GM21529 (cell line): ENCODE results near the gene AASS.
A peak's percentile ranks its signal among the peaks of the same experiment; 100 is the strongest.
"Not testable (repeated sequence)": the region's sequence is repeated elsewhere in the genome, so short reads cannot be mapped to it uniquely, and the experiment has no call there.

Source experiments
- ATAC-seq: cut with Tn5 transposase; IDR thresholded peaks from one replicate; pipeline ENCODE4 v1.9.1; 2021; ENCODE audit not compliant: unreplicated experiment

AASS gene

DNA sequence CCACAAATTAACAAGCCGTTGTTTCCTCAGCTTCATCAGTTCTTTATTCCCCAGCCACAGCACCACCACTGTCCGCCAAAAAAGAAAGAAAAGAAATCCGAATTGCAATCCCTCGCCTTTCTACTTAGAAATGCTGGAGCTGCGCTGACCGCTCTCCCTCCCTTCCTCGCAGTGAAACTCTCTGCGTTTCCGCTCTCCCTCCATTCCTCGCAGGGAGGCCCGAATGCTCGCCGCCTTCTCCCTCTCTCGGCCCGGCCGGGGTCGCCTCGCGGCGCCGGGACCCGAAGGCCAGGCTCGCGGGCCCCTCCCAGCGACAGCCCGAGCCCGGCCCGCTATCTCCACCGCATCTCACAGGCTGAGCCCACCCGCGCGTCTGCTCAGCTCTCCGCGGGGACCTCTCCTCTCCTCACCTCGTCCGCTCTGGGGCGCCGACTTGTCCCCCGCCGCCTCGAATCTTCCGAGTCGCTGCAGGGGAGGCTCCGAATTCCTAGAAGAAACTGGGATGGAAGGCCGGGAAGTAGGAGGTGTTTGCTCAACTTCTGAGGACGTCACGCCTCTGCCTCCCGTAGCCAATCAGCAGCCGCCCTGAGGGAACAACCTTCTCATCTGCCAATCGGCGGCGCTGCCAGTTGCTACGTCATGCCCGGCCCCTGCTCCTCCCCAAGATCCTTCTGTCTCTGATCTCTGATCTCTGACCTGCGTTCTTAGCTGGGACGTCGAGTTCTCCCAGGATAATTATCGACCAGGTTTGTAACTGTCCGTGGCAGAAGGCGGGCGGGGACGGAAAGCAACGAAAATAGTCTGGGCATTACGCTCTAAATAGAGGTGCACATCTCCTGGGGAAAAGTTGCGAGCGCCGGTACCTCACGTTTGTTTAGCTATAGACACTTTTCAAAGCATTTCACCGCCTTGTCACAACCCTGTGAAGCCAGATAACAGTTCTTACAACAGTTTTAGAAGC is at the start of gene AASS:
Gene AASS (minus strand): TSS at position 499 of the 961 bp plus-strand sequence. CDS start 10,523 bp downstream, outside the sequence.
- peak; percentile 100 for ATAC-seq

DNA sequence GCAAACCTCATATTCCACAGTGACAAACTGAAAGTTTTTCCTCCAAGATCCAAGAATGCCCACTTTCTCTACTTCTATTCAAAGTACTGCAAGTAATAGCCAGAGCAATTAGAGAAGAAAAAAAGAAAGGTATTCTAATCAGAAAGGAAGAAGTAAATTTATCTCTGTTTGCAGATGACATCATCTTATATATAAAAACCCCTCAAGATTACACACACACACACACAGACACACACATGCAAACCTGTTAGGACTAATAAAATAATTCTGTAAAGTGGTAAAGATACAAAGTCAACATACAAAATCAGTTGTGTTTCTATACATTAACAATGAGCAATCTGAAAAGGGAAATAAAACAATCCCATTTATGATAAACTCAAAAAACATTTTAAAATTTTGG is 44.7 kb upstream of the AASS start:
- ATAC-seq = no peak

DNA sequence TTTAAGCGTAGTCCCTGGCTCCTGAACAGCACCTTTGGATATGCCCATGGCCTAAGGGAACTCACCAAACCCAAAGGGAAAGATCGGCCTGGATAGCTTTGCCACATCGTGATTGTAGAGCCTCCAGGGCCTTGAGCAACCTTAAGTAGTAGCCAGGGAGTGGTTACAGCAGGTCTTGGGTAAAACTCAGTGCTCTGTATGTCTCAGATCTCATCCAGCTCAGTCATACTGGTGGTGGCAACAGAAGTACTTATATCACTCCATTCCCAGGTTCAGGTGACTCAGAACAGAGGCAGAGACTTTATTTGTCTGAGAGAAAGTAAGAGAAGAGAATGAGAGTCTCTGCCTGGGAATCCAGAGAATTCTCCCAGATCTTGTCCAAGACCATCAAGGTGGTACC is 39.1 kb upstream of the AASS start:
- ATAC-seq = no peak

GRCh38 chr7:122182081-122182480 is 38.0 kb upstream of the AASS start:
- no peak for ATAC-seq

DNA sequence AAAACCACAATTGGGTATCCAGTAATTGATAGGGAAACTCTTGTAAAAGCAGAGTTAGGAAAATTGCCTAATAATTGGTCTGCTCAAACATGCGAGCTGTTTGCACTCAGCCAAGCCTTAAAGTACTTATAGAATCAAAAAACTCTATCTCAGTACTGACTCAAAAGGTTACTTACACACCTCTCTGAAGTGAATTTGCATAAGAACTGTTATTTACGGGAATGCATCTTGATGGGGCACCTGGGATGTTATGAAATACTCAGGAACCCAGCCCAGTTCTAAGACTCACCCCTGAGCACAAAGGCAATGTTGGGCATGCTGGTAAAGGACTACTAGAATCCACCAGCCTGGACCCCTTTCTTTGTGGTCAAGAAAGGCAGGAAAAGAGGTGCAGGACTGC is 28.1 kb upstream of the AASS start:
- not testable (repeated sequence) for ATAC-seq

- no peak for ATAC-seq
These were observed 22.7 kb upstream of the AASS start for GRCh38 chr7:122166740-122167139.

GRCh38 chr7:122166275-122166674 is 22.2 kb upstream of the AASS start:
- ATAC-seq = no peak

DNA sequence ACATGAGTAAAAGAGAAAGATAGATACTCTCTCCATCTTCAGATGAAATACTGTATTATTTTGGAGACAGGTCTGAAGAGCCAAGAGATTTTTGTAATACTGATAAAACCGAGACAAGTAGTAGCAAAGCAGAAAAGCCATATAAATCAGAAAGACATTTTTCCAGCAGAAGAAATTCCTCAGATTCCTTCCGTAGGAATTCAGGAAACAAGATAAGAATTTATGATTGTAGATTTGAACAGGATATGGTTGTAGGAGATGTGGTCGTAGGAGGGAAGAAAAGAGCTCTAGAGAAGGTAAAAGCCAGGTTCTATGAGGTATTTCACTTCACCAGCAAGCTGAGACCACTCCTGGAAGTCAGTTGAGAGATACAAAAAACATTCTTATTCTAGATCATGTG is 17.6 kb upstream of the AASS start:
- no peak for ATAC-seq

- ATAC-seq = no peak
These were observed 11.5 kb upstream of the AASS start for GRCh38 chr7:122155566-122155965.

GRCh38 chr7:122148878-122149277 is 4.8 kb upstream of the AASS start:
- no peak for ATAC-seq

- ATAC-seq = no peak
These were observed 4.0 kb upstream of the AASS start for GRCh38 chr7:122148081-122148480.

- ATAC-seq = no peak
These were observed 2.0 kb upstream of the AASS start for GRCh38 chr7:122145937-122146645.

- peak; percentile 11 for ATAC-seq
These were observed 686 bp downstream of the AASS start for GRCh38 chr7:122143376-122143750.

DNA sequence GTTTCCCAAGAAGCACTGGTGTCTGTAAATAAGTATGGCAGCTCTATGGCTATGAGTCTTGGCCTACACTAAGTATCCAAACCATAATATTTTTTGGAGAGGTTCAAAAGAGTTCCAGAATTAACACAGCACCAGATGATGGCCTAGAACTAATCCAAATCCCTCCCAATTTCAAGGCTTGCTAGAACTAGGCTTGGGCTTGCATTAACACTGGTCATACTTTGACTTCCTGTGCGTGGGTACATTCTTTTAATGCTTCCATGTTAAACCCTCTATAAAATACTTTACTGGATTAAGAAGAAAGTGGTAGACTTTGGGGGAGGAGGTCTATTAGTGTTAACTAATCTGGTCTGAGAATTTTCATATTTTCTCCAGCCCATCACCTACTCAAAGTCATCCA is 3.1 kb downstream of the AASS start:
- ATAC-seq = no peak

DNA sequence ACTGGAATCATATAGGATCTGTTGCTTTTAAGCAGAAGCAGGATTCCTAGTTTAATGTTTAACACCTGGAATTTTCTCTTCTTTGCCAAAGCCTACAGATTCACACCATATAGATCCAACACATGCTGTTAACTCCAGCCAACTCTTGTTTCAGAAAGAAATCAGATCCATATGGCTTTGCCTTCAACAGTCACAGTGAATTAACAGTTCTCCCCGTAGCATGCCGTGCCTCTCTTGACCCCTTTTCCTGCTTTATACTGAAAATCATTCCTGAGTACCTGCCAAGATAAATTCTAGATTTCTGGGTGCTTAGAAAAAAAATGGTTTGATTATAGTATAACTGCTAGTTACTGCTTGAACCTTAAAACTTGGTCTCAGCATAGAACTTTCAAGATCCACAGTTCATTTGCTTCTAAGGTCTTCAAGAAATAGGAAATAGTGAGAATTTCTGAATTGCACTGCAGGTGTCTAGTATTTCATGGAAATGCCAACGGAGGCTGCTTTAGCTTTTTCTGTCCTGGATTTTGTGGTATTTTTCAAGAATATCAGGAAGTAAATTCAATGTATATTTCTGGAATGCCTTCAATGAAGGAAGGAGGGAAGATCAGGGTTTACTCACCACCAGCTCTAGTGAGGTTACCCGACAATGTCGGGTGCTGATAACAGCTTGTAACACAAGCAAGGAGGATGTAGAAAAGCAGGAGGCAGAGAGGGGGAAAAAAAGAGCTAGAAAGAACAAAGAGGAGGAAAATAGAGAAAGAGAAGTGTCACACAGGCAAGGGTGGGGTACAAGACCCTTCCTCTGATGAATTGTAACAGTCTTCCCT is 6.6 kb downstream of the AASS start:
- ATAC-seq = no peak

GRCh38 chr7:122136639-122137245 is 7.3 kb downstream of the AASS start:
- ATAC-seq = no peak

DNA sequence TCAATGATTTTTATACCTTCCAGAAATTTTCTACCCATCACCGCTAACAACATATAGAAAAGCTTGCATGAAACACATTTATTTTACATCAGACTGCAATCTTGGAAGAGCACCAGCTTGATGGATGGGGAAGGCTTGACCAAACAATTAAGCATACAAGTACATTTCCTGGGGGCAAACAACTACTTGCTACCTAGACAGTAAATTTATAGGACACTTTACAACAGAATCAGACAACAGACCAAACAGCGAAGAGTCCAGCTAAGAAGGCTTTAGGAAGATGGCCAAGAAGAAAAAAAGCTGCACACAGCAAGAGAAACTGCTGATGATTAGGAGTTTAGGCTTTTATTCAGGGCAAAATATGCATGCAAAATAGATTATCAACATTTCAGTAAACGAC is 8.0 kb downstream of the AASS start:
- no peak for ATAC-seq

DNA sequence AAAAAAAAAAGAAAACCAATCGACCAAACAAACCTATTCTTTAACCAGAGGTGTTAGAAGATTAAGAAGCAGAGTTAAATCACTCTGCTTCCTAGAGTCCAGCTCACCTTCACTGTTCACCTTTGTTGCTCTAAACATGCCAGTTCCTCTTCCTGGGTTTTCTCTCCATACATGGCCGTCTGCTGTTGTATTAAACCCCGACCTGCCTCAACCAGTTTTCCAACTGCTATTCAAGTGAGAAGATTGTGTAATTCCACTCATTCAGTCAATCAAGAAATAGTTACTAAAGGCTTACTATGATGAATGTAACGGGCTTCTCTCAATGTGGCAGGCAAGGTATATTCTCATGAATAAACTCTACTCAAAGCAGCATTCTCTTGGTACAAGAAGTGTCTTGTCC is 8.8 kb downstream of the AASS start:
- ATAC-seq = no peak

DNA sequence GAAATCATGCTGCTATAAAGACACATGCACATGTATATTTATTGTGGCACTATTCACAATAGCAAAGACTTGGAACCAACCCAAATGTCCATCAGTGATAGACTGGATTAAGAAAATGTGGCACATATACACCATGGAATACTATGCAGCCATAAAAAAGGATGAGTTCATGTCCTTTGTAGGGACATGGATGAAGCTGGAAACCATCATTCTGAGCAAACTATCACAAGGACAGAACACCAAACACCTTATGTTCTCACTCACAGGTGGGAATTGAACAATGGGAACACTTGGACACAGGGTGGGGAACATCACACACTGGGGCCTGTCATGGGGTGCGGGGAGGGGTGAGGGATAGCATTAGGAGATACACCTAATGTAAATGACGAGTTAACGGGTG is 9.3 kb downstream of the AASS start:
- ATAC-seq = not testable (repeated sequence)

DNA sequence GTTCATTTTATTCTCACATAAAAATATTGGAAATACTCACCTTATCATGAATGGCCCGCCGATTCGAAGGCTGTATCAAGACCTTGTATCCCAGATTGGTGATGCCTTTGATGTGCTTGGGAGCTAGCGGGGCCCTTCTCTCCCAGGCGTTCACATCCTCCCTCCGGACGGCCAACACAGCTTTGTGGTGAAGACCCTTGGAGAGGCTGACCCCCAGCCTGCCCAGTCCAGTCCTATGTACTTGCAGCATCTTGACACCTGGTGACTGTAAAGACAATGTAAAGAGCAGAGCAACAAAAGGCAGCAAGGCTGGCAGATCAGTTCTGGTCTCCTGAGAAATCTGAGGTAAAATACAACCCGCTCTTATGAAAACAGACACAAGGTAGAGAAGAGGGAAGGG is 10.6 kb downstream of the AASS start:
- no peak for ATAC-seq

DNA sequence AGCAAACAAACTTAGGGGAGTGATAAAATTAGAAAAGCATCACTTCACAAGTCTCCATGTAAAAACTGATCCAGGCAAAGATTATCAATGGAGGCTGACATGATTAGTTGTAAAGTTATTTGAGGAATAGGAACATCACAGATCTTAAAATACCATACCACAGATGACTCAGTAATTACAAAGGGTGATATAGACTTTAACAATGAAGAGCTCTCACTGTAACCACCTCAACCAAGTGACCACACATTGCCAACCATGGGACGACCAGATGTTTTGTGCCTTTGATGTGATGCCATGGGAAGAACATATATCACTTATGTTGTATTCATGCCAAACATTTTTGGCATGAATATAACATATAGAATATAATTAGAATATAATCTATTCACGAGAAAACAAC is 11.7 kb downstream of the AASS start:
- ATAC-seq = no peak
